ENCODE results near the gene PMEPA1. TPM values are rescaled to one million over a fixed set of nuclear protein-coding genes. Genes with fewer than 3 reads are reported as not detected.

PMEPA1 gene
- 7.4 and 8.8 TPM in 2 replicates for total RNA-seq
- polyA plus RNA-seq (2012): 62.8 TPM

GRCh38 chr20:57709823-57710799, at the start of gene PMEPA1:
Gene PMEPA1 (minus strand): TSS chr20:57710015. CDS start chr20:57709582, 433 bp downstream.
- DNase-seq (ENCODE audit: low read depth): peak; percentile 97

GRCh38 chr20:57757767-57758166, 48.0 kb upstream of the PMEPA1 start:
- no peak for DNase-seq (ENCODE audit: low read depth)

DNA sequence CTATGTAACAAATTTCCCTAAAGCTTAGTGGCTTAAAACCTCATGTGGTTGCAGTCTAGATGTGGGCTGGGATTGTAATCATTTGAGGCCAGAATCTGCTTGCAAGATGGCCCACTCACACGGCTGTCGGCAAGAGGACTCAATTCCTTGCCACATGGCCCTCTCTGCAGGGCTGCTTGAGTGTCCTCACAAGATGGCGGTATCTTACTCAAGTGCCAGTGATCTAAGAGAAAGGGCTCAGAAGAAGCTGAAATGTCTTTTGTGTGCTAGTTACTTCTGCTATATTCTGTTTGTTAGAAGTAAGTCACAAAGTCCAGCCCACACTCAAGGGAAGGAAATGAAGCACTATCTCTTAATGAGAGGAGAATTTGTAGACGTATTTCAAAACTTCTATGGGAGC, 47.1 kb upstream of the PMEPA1 start:
- DNase-seq (ENCODE audit: low read depth): no peak

DNA sequence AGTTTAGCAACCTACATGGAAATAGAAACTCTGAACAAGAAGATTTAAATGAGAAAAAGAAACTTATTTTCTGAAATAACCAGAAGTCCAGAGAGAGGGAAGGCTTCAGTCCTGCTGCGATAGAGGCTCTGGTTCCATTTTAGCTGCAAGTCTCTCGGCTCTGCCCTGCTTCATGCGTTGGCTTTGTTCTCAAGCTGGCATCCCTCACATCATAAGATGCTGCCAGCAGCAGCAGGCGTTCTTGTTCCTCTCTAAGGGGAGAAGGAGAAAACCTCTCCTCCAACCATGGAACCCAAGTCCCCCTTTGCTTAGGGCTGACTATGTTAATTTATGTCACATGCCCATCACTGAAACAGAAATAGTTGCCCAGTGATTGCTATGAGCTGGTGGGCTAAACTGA, 46.4 kb upstream of the PMEPA1 start:
- DNase-seq (ENCODE audit: low read depth): no peak

- no peak for DNase-seq (ENCODE audit: low read depth)
These were observed 45.8 kb upstream of the PMEPA1 start for GRCh38 chr20:57755609-57756008.

- no peak for DNase-seq (ENCODE audit: low read depth)
These were observed 44.4 kb upstream of the PMEPA1 start for GRCh38 chr20:57754190-57754589.

- no peak for DNase-seq (ENCODE audit: low read depth)
These were observed 43.7 kb upstream of the PMEPA1 start for GRCh38 chr20:57753332-57754164.

GRCh38 chr20:57751411-57751810, 41.6 kb upstream of the PMEPA1 start:
- DNase-seq (ENCODE audit: low read depth): no peak

DNA sequence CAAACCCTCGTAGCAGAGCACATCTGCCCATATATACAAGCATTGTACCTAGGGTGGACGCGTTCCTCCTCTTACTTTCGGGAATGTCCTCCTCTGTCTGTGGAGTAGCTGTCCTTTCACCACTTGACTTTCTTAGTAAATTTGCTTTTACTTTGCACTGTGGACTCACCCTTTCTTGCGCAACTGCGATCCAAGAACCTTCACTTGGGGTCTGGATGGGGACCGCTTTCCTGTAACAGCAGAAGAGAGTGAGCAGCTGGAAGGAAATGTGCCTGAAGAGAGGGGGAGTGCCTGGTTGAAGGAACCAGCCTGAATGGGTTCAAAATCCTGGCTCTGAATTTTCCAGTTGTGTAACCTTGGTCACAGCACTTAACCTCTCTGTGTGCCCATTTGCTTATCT, 40.1 kb upstream of the PMEPA1 start:
- no peak for DNase-seq (ENCODE audit: low read depth)

DNA sequence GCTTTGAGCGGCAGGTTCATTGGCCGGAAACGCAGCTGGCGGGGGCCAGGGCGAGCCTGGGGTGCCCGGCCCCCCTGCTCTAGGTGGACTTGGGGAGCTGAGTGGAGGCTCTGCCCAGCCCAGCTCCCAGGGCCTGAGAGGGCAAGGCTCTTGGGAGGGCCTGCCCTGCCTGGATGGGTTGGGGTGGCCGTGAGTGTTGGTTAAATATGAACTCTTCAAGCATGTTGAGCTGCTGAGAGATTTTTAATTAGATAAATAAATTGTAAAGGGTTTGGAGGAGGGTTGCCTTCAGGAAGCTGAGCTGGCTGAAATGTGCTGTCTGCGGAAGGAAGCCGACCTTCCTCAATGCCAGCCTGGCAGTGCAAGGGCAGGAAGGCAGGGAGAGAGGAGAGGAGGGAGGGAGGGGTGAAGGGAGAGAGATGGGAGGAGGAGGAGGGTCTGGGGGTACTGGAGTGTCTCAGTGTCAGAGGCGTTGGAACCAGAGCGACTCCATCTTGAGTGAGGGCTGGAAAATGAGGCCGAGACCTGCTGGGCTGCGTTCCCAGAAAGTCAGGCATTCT, 39.4 kb upstream of the PMEPA1 start:
- no peak for DNase-seq (ENCODE audit: low read depth)

- peak; percentile 94 for DNase-seq (ENCODE audit: low read depth)
These were observed 38.9 kb upstream of the PMEPA1 start for GRCh38 chr20:57748601-57749130.

DNA sequence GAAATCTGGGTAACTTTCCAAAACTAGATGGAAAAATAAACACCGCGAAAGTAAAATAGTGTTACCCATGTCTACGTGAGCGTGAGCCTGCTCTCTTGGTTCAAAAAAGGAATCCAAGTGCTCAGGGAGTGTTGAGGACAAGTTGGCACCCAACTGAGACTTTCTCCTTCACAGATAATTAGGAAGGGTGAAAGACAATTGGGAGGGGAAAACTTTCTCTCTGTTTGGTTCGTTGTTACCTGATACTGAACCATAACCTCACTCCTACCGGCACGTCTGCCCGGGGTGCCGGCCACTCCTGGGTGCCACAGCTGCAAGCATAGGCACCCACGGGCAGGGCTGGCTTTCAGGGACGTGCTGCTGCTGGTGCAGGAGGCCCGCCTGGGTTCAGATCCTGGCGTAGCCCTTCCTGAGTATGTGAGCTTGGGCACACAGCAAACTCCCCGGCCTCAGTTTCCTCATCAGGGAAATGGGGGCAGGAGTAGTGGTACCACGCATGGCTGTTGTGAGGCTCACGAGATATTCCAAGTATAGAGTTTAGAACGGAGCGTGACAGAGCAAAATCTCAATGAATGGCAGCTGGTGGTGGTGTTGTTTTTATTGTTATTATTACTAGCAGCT, 38.2 kb upstream of the PMEPA1 start:
- no peak for DNase-seq (ENCODE audit: low read depth)

GRCh38 chr20:57746832-57747404, 37.1 kb upstream of the PMEPA1 start:
- no peak for DNase-seq (ENCODE audit: low read depth)

GRCh38 chr20:57746201-57746600, 36.4 kb upstream of the PMEPA1 start:
- no peak for DNase-seq (ENCODE audit: low read depth)

DNA sequence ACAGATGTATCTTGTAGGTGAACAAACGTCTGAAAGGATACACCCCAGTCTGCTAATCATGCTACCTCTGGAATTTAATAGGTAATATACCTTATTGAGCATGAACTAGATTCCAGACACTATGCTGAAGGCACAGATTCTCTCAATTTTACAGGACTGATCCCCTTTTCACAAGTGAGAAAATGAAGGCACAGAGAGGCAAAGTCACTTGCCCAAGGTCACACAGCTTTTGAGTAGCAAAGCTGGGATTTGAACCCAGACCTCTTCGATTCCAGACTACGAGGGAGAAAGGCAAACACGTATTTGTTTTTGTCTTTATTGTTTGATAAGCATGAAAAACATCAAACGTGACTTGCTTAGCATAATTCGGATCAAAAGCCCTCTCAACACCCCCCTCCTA, 34.4 kb upstream of the PMEPA1 start:
- DNase-seq (ENCODE audit: low read depth): no peak

- no peak for DNase-seq (ENCODE audit: low read depth)
These were observed 33.8 kb upstream of the PMEPA1 start for GRCh38 chr20:57743450-57744095.

GRCh38 chr20:57742507-57743181, 32.8 kb upstream of the PMEPA1 start:
- DNase-seq (ENCODE audit: low read depth): no peak

- DNase-seq (ENCODE audit: low read depth): no peak
These were observed 28.7 kb upstream of the PMEPA1 start for GRCh38 chr20:57738484-57738883.

DNA sequence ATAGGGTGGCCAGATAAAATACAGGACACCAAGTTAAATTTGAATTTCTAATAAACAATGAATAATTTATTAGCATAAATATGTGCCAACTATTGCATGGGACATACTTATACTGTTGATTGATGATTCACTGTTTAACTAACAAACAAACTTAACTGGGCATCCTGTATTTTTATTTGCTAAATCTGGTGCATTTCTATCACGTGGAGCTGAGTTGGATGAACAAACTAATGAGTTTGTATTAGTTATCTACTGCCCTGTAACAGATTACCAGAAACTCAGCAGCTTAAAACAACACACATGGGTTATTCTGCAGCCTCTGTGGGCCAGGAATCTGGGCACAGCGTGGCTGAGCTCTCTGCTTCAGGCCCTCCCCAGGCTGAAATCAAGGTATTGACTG, 28.2 kb upstream of the PMEPA1 start:
- no peak for DNase-seq (ENCODE audit: low read depth)

GRCh38 chr20:57737349-57737748, 27.5 kb upstream of the PMEPA1 start:
- no peak for DNase-seq (ENCODE audit: low read depth)

Measured in myocyte (in vitro differentiated cells).